GM12878 (cell line): ENCODE results near the gene AATF. TPM values are rescaled to one million over a fixed set of nuclear protein-coding genes. Genes with fewer than 3 reads are reported as not detected.

Source experiments
- ATAC-seq: fragments of 200-7000 bp; cut with Tn5 transposase; 3 replicates; pipeline ENCODE4 v1.9.1; 2020; ENCODE audit warnings: mild to moderate bottlenecking, moderate library complexity
- BruUV-seq: library from RNA; stranded (reverse); fragments of 400-500 nt; replicated peaks from 2 replicates; lab custom pipeline; 2021; lab: Mats Ljungman, UMichigan
- CTCF ChIA-PET: fragments of 300-600 bp; sonication (Branson Sonifier 250); formaldehyde crosslinking; extraction: SDS; loops from one replicate; lab custom pipeline; 2021; ENCODE audit warnings: inconsistent platforms; lab: Yijun Ruan, JAX
- POLR2A ChIA-PET: fragments of 350-600 bp; formaldehyde crosslinking; extraction: SDS; loops from one replicate; lab custom pipeline; 2021; ENCODE audit warnings: inconsistent platforms; lab: Charles Lee
- RAD21 ChIA-PET: fragments of 300-600 bp; sonication (Branson Sonifier 250); formaldehyde crosslinking; loops from one replicate; lab custom pipeline; 2023; ENCODE audit warnings: antibody characterized with exemption; ENCODE audit not compliant: unreplicated experiment; lab: Charles Lee
- SMC1A ChIA-PET: fragments of 300-600 bp; sonication (Branson Sonifier 250); formaldehyde crosslinking; loops from one replicate; lab custom pipeline; 2023; ENCODE audit not compliant: unreplicated experiment, uncharacterized antibody; lab: Charles Lee
- DNase-seq: peaks from one replicate; pipeline ENCODE4 v3.0.0-alpha.2; 2011; ENCODE audit warnings: low read depth, low spot score
- FAIRE-seq: peaks from 3 replicates; lab custom pipeline; 2011; peaks lifted over from hg19 to GRCh38; lab: Jason Lieb, UNC
- H2AFZ ChIP-seq: 2 replicates; pipeline ENCODE4 v1.6.0; 2011; ENCODE audit warnings: low read depth, low read length, control low read depth; ENCODE audit not compliant: control insufficient read depth
- H3K27ac ChIP-seq: 2 replicates; pipeline ENCODE4 v1.5.1; 2011; ENCODE audit warnings: control low read depth; ENCODE audit not compliant: control insufficient read depth, insufficient read depth
- H3K27me3 ChIP-seq, 2 experiments: replicated peaks in 1 of 2; 2 replicates each; pipeline versions ENCODE4 v1.6.0 to v1.6.1; 2011; ENCODE audit warnings: low read length in 1 of 2; ENCODE audit not compliant: control insufficient read depth in 2 of 2, insufficient read depth in 2 of 2
- H3K36me3 ChIP-seq, 2 experiments: 2 replicates each; pipeline ENCODE4 v1.5.1; 2011; ENCODE audit warnings: low read length in 1 of 2; ENCODE audit not compliant: control insufficient read depth in 2 of 2, insufficient read depth in 2 of 2
- H3K4me1 ChIP-seq: 2 replicates; pipeline ENCODE4 v1.6.1; 2011; ENCODE audit warnings: mild to moderate bottlenecking, low read length, moderate library complexity, mixed read lengths; ENCODE audit not compliant: control insufficient read depth, insufficient read depth
- H3K4me2 ChIP-seq: 2 replicates; pipeline ENCODE4 v1.6.0; 2011; ENCODE audit warnings: control low read depth; ENCODE audit not compliant: control insufficient read depth, insufficient read depth
- H3K4me3 ChIP-seq: fragments of 200-600 bp; sonication (generic); 2 replicates; pipeline ENCODE4 v1.5.1; 2016
- H3K79me2 ChIP-seq: 2 replicates; pipeline ENCODE4 v1.6.0; 2011; ENCODE audit warnings: low read length; ENCODE audit not compliant: control insufficient read depth, insufficient read depth
- H3K9ac ChIP-seq: 2 replicates; pipeline ENCODE4 v1.8.0; 2011; ENCODE audit warnings: low read length, control low read depth, mixed read lengths; ENCODE audit not compliant: control insufficient read depth, insufficient read depth
- H3K9me3 ChIP-seq: replicated peaks from 3 replicates; pipeline ENCODE4 v1.5.1; 2011; ENCODE audit warnings: mild to moderate bottlenecking, low read length; ENCODE audit not compliant: control insufficient read depth, insufficient read depth
- H4K20me1 ChIP-seq: 2 replicates; pipeline ENCODE4 v1.6.0; 2011; ENCODE audit not compliant: control insufficient read depth, insufficient read depth
- EED ChIP-seq: sonication (generic); IDR thresholded peaks from 2 replicates; pipeline ENCODE4 v1.6.1; 2016; ENCODE audit warnings: antibody characterized with exemption, low read depth
- MTA2 ChIP-seq: fragments of 450-650 bp; IDR thresholded peaks from 2 replicates; pipeline ENCODE4 v1.6.1; 2016; ENCODE audit warnings: low read depth, mild to moderate bottlenecking, moderate library complexity
- NR2F1 ChIP-seq: fragments of 450-650 bp; conservative IDR thresholded peaks from 2 replicates; pipeline ENCODE4 v1.6.1; 2017; ENCODE audit warnings: mild to moderate bottlenecking
- PAX8 ChIP-seq: fragments of 450-650 bp; IDR thresholded peaks from 2 replicates; pipeline ENCODE4 v1.6.1; 2017; ENCODE audit warnings: mild to moderate bottlenecking, moderate library complexity
- PBX3 ChIP-seq: IDR thresholded peaks from 2 replicates; pipeline ENCODE4 v1.6.1; 2011; ENCODE audit warnings: mild to moderate bottlenecking, low read depth, low read length, moderate library complexity; ENCODE audit not compliant: insufficient replicate concordance
- WGBS: methylation state at CpG from one replicate; pipeline ENCODE4 v1.1.6; 2016; ENCODE audit warnings: low lambda C conversion rate; ENCODE audit not compliant: insufficient replicate concordance, insufficient coverage; ENCODE audit errors: missing lambda C conversion rate; 5-methylcytosine and 5-hydroxymethylcytosine counted together
- in situ Hi-C: fragments of 300-500 bp; cut with MboI; formaldehyde crosslinking; loops from 9 replicates; pipeline ENCODE4 v1.14.3; 2018; ENCODE audit warnings: mixed read lengths
- intact Hi-C: fragments of 100-400 bp; cut with micrococcal nuclease; formaldehyde crosslinking; loops from one replicate; pipeline ENCODE4 v1.14.2; 2022; ENCODE audit not compliant: unreplicated experiment
- polyA plus RNA-seq, 11 experiments: library from polyadenylated mRNA; depleted of rRNA in 4 of 11; unstranded in 6 of 11; stranded (reverse) in 5 of 11; fragments of >200 nt; fragmentation: Nextera tagmentation in 4 of 11; fragmentation: Illumina TruSeq in 1 of 11; extraction: Ambion mirVana in 4 of 11; extraction: Trizol in 1 of 11; gene quantifications; 1 replicate in 1 of 11; 2 replicates in 10 of 11; pipeline versions ENCODE4 v1.2.1 to v1.2.3, GENCODE V29; 2011 to 2016; ENCODE audit warnings: inconsistent platforms in 2 of 11, missing spikeins in 2 of 11, low read depth in 1 of 11
- total RNA-seq, 4 experiments: library from RNA; depleted of rRNA in 3 of 4; stranded (reverse); fragments of >200 nt in 3 of 4; fragmentation: Illumina TruSeq in 1 of 4; extraction: Trizol in 1 of 4; gene quantifications; 2 replicates each; pipeline versions ENCODE4 v1.2.1 to v1.2.3, GENCODE V29; 2013 to 2021

AATF gene
- total and polyA plus RNA-seq, 10 of the 15 experiments (the other 5 are each of a cell fraction or from before 2014, with no cell fraction given): 36.8 to 110 (median 77.9) TPM

- TF ChIP-seq EED: no peak
- TF ChIP-seq NR2F1: no peak
- TF ChIP-seq MTA2: no peak
- no peak for TF ChIP-seq PBX3
- no peak for TF ChIP-seq PAX8
- TF ChIP-seq, all 136 proteins: peak for 0
- no TSS peak for BruUV-seq
- no peak overlapping the region for H3K4me2 ChIP-seq
- H4K20me1 ChIP-seq: no peaks in the 10 kb centered on the region
- FAIRE-seq (no peak), DNase-seq (no peak), ATAC-seq (no peak)
- no peak overlapping the region for H2AFZ ChIP-seq
- no peak overlapping the region for H3K9ac ChIP-seq
- in situ Hi-C loops: no loop called here
- H3K36me3 ChIP-seq: peaks cover 0 to 10% of the 10 kb centered on the region in 2 experiments; a peak in 2 of 4 replicates
- no peaks in the 10 kb centered on the region for H3K4me1 ChIP-seq
- WGBS: 96% methylated on average over 3 of the region's 3 CpGs
- H3K79me2 ChIP-seq: peaks cover 1% of the 10 kb centered on the region; the same call in 1 of the 2 replicates
- intact Hi-C loops: no loop called here
- CTCF ChIA-PET: interaction anchor here (0.9 to 1.2 kb wide), 2 partner anchors 29 to 221 kb away, joined by 4 read pairs; no protein-coding TSS in a partner anchor
- POLR2A ChIA-PET: no interaction called here
- H3K27ac ChIP-seq: no peak overlapping the region
- RAD21 ChIA-PET: interaction anchor here (0.6 kb wide), 1 partner anchor 49 kb away, joined by 4 read pairs; no protein-coding TSS in a partner anchor
- H3K27me3 ChIP-seq: no peaks in the 10 kb centered on the region
- SMC1A ChIA-PET: interaction anchor here (0.6 to 0.8 kb wide), 2 partner anchors 28 to 30 kb away, joined by 3 read pairs; no protein-coding TSS in a partner anchor
- no peaks in the 10 kb centered on the region for H3K9me3 ChIP-seq
- no peak overlapping the region for H3K4me3 ChIP-seq
These were observed 70.5 kb downstream of the AATF start for GRCh38 chr17:37019117-37019740.
